ENCODE measurements around the gene NOC3L.

The NOC3L gene

DNA sequence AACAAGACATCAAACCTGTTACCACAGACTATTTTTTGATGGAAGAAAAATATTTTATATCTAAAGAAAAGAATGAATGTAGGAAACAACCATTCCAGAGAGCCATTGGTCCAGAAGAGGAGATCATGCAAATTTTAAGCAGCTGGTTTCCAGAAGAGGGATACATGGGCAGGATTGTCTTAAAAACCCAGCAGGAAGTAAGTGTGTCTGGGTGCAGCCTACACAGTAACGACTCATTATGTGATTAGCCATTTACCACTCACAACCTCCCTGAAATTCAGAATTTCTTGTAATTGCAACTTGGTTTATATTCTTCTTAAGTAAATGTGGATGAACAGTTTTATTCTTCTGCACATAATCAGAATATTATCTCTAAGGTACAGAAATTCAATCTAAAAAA is 46.2 kb downstream of the NOC3L start:
- DNase-seq (ENCODE audit: low spot score): no peak
- TF ChIP-seq, protein P1, sequence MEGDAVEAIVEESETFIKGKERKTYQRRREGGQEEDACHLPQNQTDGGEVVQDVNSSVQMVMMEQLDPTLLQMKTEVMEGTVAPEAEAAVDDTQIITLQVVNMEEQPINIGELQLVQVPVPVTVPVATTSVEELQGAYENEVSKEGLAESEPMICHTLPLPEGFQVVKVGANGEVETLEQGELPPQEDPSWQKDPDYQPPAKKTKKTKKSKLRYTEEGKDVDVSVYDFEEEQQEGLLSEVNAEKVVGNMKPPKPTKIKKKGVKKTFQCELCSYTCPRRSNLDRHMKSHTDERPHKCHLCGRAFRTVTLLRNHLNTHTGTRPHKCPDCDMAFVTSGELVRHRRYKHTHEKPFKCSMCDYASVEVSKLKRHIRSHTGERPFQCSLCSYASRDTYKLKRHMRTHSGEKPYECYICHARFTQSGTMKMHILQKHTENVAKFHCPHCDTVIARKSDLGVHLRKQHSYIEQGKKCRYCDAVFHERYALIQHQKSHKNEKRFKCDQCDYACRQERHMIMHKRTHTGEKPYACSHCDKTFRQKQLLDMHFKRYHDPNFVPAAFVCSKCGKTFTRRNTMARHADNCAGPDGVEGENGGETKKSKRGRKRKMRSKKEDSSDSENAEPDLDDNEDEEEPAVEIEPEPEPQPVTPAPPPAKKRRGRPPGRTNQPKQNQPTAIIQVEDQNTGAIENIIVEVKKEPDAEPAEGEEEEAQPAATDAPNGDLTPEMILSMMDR (IDR thresholded peaks at IDR 0.05; ENCODE audit: extremely low read depth, missing control alignments): no peak

- DNase-seq (ENCODE audit: low spot score): no peak
- TF ChIP-seq, protein P1 (IDR thresholded peaks at IDR 0.05; ENCODE audit: extremely low read depth, missing control alignments): no peak
Measured at GRCh38 chr10:94315975-94316464, 46.7 kb downstream of the NOC3L start.

DNA sequence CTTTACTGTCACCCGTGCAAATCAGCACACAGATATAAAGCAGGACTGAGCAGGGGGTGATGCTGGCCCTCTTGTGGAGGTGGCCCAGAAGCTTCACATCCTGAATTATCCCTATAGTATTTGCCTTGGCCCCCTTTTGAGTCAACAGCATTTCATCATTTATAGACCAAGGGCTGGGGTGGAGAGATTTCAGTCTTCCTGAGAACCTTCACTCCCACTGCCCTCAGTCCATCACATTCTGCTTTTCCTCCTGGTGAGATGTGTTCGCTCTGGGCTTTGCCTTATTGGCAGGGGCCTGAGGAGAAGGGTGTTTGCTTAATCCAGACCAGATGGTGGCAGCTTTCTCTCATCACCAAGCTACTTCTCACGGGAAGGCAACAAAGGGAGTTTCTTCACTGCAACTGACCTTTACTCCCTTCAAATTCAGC is 47.7 kb downstream of the NOC3L start:
- TF ChIP-seq, protein P1 (IDR thresholded peaks at IDR 0.05; ENCODE audit: extremely low read depth, missing control alignments): no peak
- no peak for DNase-seq (ENCODE audit: low spot score)

DNA sequence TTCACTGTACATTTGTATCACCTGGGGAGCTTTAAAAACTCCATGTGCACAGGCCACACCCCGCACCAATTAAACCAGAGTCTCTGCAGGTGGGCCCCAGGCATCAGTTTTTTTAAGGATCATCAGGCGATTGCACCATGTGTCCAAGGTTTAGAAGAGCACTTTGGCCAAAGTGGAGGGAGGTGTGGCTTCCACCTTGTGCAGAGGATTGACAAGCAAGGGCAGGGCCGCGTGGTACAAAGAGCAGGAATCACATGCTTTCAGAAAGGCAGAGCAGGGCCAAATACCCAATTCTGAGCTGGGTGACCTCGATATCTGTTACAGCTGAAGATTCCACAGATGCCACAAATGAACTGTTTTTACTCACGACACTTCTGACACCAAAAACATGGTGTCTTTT is 52.4 kb downstream of the NOC3L start:
- DNase-seq (ENCODE audit: low spot score): no peak

GRCh38 chr10:94308866-94309265 is 53.9 kb downstream of the NOC3L start:
- no peak for DNase-seq (ENCODE audit: low spot score)
- TF ChIP-seq, protein P1 (IDR thresholded peaks at IDR 0.05; ENCODE audit: extremely low read depth, missing control alignments): no peak

More for the DNA sequence above, 52.4 kb downstream of the NOC3L start:
- TF ChIP-seq, protein P1 (IDR thresholded peaks at IDR 0.05; ENCODE audit: extremely low read depth, missing control alignments): no peak

DNA sequence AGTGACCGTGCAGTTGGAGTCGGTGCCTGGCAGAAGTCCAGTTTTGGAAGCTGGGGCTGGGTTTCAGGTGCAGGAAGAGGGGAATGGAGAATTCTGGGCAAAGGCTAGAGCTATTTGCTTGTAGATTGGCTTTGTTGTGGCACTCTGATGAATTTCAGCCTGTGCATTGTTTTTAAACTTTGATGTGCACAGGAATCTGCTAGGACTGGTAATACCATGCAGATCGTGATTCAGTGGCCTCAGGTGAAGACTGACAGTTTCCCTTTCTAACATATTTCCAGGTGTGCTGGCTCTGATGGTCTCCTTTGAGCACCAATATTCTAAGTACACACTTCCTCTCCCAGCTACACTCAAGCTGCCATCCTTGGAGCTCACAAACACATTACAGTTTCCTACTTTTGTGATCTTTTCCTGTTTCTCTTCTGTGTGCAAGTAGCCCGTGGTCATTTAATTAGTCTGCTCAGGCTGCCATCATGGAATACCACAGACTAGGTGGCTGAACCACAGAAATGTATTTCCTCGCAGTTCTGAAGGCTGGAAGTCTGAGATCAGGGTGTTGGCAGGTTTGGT is 55.6 kb downstream of the NOC3L start:
- DNase-seq (ENCODE audit: low spot score): no peak
- TF ChIP-seq, protein P1 (IDR thresholded peaks at IDR 0.05; ENCODE audit: extremely low read depth, missing control alignments): no peak

- TF ChIP-seq, protein P1 (IDR thresholded peaks at IDR 0.05; ENCODE audit: extremely low read depth, missing control alignments): no peak
- DNase-seq (ENCODE audit: low spot score): no peak
Measured at GRCh38 chr10:94303929-94304328, 58.8 kb downstream of the NOC3L start.

Measured in GM20000 (cell line).